GM19193 (cell line): ENCODE data around the gene NTN1.

Experiments used
- POLR2A ChIP-seq: IDR thresholded peaks from 4 replicates; pipeline ENCODE4 v1.6.1; 2011; ENCODE audit not compliant: insufficient read depth, insufficient read length; ENCODE audit errors: extremely low read depth

NTN1 gene

DNA sequence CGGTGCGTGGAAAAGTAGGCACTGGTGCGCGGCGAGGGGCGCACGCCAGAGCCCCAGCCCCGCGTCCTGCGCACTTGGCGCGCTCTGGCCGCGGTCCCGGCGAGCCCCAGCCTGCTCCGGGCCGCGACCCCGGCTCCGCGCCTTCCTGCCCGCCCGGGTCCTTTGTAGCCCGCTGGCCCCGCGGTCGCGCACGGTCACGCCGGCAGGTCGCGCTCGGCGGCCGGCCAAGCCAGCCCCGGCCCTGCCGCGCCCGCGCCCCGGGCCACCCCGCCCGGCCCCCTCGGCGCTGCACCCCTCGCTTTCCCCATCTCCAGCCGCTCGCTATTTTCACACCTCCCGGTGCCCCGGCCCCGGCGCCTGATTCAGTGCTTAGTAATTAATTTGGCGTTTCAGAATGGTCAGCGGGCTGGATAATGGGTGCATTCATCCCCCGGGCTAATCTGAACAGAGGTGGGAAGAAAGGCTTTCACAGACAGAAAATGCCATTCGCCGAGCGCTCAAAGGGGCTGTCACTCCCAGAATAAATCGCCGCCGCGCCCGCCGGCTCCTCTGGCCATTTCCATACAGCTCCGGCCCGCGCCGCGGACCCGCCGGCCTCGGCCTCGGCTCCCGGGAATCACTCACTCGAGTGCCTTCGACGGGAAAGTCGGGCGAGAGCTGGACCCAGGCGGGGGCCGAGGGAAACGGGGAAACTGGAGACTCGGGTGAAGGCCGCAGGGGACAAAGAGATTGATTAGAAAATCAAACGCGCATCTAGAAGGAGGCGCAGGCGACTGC is 17.8 kb upstream of the NTN1 start:
- TF ChIP-seq POLR2A = no peak

DNA sequence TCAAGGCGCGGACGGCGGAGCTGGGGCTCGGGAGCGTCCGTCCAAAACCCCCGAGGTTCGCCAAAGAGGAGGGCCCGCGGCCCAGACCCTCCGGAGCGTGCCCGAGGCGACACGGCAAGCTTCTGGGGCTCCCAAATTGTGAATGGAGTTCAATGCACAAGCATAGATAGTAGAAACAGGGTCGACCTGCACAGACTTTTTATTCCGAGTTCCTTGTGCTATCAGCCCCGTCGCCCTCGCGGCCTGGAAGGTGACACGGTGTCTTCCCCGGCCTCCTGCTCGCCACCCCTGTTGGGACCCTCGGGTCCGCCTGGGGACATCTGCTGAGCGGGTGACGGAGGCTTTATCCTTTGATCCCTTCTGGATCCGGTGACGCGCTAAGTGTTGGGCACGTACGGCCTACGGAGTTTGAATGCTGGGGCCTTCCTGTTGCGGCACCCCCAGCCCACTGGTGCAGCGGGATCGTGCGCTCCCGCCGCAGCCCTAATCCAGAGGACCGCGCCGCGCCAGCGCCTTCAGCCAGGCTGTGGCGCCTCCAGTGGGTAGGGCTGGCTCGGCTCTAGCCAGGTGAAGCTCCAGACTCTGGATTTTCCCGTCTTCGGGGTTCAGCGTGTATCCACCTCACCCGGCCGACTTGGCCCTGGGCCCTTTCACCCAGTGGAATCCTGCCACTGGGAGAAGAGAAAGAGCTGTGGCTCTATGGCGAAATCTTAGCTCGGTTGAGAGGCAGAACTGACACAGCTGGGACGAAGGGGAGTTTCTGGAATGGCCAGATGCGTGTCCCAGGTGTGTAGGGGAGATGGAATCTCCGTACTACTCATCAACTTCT is 17.0 kb upstream of the NTN1 start:
- TF ChIP-seq POLR2A = no peak

DNA sequence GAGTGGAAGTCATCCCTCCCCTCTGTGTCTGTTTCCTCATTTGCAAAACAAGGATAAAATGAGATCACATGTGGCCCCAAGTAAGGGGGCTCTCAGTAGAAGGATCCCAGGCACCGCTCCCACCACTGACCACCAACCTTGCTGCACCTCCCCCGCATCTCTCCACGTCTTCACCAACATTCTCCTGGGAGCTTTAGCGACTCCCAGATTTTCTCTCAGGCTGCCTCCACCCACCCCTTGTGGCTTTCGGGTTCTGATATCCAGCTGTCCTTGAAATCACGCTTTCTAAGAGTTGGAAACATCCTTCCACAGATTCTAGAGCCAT is 16.4 kb upstream of the NTN1 start:
- no peak for TF ChIP-seq POLR2A

DNA sequence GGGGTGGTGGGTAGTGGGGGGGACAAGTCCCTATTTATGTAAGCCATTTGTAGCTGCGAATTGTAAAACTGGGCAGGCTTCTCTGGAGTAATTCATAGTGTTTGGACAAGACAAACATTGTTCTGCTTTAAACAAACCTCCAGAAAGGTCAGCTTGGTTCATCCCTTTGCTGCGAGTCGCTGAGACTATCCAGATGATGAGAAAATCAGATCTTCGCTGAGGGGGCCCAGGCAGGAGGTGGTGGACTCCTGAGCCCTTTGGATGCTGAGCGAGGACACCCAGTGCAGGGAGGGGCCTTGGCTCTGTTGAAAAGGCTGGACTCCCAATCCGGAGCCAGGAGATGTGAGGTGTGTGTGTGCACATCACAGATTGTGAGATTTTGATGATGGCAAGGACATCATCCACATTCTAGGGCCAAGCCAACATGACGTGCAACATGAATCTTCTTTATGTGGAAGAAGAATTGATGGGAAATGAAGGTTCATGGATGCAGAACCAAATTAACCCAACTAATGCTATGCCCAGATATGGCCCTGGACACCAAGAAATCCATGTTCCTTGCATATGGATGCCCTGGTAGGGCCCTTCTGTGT is 15.0 kb upstream of the NTN1 start:
- no peak for TF ChIP-seq POLR2A

DNA sequence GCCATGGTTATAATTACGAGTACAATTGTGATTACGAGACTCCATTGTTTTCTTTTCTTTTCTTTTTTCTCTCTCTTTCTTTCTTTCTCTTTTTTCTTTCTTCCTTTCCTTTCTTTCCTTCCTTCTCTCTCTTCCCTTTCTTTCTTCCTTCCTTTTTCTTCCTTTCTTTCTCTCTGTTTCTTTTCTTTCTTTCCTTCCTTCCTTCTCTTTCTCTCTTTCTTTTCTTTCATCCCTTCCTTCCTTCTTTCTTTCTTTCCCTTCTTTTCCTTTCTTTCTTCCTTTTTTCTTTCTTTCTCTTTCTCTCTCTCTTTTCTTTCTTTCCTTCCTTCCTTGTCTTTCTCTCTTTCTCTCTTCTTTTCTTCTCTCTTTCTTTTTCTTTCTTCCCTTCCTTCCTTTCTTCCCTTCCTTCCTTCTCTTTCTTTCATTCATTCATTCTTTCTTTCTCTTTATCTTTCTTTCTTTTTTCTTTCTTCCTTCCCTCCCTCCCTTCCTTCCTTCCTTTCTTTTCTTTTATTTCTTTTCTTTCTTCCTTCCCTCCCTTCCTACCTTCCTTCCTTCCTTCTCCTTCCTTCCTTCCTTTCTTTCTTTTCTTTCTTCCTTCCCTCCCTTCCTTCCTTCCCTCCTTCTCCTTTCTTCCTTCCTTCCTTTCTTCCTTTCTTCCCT is 14.1 kb upstream of the NTN1 start:
- no peak for TF ChIP-seq POLR2A

DNA sequence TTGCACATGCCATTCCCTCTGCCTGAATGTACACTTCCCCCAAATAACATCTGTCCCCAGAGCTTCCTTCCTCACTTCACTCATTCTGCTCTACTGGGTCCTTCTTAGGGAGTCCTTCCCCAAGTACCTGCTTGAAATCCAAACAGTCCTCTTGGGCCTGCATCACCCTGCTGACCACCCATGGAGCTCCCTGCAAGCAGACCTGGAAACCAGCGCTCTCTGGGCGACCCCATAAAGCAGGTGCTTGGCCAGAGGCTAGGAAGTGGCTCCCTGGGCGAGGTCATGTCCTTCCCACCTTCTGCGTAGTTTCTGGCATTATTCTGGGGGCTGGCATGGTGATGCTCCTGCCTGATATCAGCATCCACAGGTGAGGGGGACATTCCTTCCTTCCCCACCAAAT is 12.2 kb upstream of the NTN1 start:
- TF ChIP-seq POLR2A = no peak

DNA sequence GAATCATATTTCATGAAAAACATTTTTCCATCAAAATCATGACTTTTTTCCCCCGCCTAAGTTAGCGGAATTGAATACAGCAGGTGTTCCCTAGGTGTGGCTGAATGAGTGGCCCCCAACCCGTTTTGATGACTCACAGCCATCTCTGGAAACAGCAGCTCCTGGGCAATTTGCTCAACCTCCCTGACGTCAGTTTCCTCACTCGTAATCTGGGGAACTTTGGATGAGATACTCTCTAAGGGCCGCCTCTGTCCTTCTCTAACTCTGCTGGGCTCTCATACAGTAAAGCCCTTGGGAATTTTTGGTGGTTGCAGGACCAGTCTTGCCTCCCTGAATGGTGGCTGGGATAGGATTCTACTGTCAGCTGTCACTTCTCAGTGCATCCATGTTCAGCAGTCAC is 11.6 kb upstream of the NTN1 start:
- no peak for TF ChIP-seq POLR2A

DNA sequence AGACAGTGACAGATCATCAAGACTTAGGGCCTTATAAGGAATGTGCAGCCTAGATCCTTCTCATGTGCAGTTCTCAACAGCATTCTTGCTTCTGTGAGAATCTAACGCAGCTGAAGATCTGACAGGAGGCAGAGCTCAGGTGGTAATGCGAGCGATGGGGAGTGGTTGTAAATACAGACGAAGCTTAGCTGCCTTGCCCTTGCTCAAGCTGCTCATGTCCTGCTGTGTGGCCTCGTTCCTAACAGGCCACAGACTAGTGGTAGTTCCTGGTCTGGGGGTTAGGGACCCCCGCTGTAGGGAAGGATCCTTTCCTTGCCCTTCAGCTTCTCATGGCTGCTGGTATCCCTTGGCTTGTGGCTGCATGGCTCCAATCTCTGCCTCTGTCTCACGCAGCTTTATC is 10.3 kb upstream of the NTN1 start:
- TF ChIP-seq POLR2A = no peak

DNA sequence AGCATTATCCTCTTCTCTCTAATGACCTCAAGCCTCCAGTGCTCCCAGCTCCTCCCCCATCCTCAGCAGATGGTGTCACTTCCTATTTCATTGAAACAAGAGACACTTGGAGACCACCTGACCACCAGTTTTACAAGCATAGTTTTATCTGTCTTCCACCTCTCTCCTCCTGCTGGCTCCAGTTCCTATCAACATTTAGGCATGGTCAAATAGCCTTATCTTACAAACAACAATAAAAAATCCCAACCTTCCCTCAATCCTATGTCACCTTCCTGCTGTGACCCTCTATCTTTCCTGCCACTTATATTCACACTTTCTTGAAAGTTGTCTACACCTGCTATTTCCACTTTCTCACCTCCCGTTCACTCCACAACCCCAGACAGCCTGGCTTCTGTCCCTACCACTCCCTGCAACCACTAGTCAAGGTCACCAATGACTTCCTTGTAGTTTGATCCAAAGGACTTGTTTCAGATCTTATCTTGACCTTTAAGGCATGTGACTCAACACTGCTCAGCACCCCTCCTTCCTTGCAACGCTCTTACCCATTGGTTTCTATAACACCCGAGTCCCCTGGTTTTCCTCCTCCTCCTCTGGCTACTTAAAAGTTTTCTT is 4.3 kb upstream of the NTN1 start:
- TF ChIP-seq POLR2A = no peak

DNA sequence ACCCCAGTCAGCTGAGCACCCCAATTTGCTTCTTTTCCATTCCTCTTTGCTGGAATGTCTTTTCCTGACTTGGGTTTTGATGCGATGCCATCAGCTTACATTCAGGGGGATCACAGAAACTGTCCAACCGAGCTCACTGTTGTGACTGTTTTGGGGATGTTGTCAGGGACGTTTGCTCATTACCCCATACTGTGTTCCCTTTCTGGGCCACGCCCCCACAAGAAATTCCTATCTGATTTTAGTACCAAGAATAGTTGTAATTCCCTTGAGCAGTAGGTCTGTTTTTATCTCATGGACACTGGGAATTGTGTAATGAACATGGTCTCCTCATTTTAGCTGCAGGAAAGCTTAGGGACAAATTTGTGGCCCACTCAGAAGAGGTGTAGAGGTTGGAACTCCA is 2.6 kb upstream of the NTN1 start:
- no peak for TF ChIP-seq POLR2A

DNA sequence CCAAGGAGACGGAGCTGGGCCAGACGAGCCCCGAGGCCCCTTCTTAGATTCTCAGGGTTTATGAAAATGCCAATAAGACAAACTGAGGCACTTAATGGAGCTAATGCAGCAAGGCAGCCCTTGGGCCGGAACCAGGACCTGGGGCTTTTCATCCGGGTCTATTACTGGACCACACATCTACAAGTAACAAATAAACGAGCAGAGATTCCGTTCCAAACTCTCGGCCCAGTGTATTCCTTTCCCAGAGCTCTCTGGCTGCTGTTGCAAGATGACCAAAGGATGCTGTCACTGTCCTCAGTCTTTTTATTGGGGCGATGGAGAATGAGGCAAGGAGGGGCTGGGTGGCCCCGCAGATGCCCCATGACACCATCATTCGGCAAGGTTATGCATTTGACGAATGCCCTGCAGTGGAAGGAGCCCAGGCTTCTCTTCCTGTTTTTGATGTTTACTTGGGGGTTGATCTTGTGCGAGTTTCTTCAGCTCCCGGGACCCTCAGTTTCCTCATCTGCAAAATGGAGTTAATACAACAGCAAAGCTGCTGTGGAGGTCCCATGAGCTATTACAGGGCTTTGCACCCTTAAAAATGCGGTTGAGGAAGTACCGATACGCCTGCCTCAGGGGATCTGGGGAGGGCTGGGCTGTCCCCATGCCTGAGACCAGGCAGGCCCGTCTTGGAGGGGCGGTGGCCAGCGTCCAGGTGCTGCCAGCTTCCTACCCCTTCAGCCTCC is 1.1 kb upstream of the NTN1 start:
- no peak for TF ChIP-seq POLR2A

DNA sequence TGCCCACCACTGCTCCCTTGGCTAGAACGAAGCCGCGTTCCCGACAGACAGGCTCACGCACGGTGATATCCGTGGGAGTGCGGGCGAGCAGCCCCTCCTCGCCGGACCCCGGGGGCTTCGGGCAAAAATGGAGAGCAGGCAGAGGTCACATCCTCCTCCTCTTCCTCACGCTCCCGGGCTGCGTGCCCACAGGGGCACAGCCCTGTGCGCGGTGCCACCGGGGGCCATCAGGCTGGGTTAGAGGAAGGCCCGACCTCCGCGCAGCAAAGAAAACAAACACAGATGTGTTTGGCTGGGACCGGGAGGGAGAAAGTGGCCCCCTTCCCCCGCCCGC is 519 bp upstream of the NTN1 start:
- TF ChIP-seq POLR2A = no peak

DNA sequence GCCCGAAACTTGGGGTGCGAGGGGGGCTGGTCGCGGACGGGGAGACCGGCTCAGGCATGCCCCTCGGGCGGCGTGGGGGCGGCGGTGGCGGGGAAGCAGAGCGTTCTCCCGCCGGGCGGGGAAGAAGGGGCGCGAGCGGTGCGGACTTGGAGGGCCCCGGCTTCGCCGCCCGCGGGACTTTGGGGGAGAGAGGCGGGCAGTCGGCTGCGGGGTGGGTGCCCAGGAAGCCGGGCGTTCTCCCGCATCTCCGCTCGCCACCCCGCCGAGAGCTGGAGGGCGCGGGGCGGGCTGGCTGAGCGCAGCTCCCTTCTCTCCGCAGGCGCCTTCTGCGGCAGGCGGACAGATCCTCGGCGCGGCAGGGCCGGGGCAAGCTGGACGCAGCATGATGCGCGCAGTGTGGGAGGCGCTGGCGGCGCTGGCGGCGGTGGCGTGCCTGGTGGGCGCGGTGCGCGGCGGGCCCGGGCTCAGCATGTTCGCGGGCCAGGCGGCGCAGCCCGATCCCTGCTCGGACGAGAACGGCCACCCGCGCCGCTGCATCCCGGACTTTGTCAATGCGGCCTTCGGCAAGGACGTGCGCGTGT is 772 bp downstream of the NTN1 start:
- TF ChIP-seq POLR2A = no peak
